Adipocyte (in vitro differentiated cells): ENCODE data around the gene CCNDBP1.
A peak's percentile ranks its signal among the peaks of the same experiment; 100 is the strongest.

Experiments
- DNase-seq: peaks from one replicate; pipeline ENCODE4 v3.0.0-alpha.2; 2015; ENCODE audit warnings: low read depth
- H3K27me3 ChIP-seq: replicated peaks from 2 replicates; pipeline ENCODE4 v1.7.0; 2013; ENCODE audit warnings: mild to moderate bottlenecking, low read length, moderate library complexity; ENCODE audit not compliant: control insufficient read depth, insufficient read depth
- H3K36me3 ChIP-seq: 2 replicates; pipeline ENCODE4 v1.7.0; 2013; ENCODE audit warnings: low read length, mild to moderate bottlenecking, moderate library complexity; ENCODE audit not compliant: control insufficient read depth, insufficient read depth, severe bottlenecking
- H3K4me1 ChIP-seq: 2 replicates; pipeline ENCODE4 v1.7.0; 2013; ENCODE audit warnings: mild to moderate bottlenecking, low read length, moderate library complexity; ENCODE audit not compliant: control insufficient read depth, insufficient read depth
- H3K4me3 ChIP-seq: 2 replicates; pipeline ENCODE4 v1.7.0; 2013; ENCODE audit warnings: mild to moderate bottlenecking, low read length, moderate library complexity
- H3K9ac ChIP-seq: 2 replicates; pipeline ENCODE4 v1.7.0; 2013; ENCODE audit warnings: mild to moderate bottlenecking, low read length, moderate library complexity
- H3K9me3 ChIP-seq: 2 replicates; pipeline ENCODE4 v1.7.0; 2013; ENCODE audit warnings: mild to moderate bottlenecking, low read length, moderate library complexity; ENCODE audit not compliant: control insufficient read depth

The CCNDBP1 gene

GRCh38 chr15:43237842-43238470 is 52.8 kb downstream of the CCNDBP1 start:
- no peak overlapping the region for H3K4me3 ChIP-seq
- H3K4me1 ChIP-seq = peaks cover 43% of the 10 kb centered on the region
- no peaks in the 10 kb centered on the region for H3K27me3 ChIP-seq

GRCh38 chr15:43238671-43239131 is 53.5 kb downstream of the CCNDBP1 start:
- DNase-seq = no peak
- H3K27me3 ChIP-seq = no peaks in the 10 kb centered on the region
- H3K4me3 ChIP-seq = no peak overlapping the region
- no peaks in the 10 kb centered on the region for H3K36me3 ChIP-seq
- peak overlapping the region; percentile 37 for H3K9ac ChIP-seq
- H3K4me1 ChIP-seq = peaks cover 37% of the 10 kb centered on the region
- H3K9me3 ChIP-seq = no peaks in the 10 kb centered on the region

More at GRCh38 chr15:43237842-43238470, 52.8 kb downstream of the CCNDBP1 start:
- peak overlapping the region; percentile 37 for H3K9ac ChIP-seq
- no peaks in the 10 kb centered on the region for H3K36me3 ChIP-seq
- DNase-seq = no peak
- no peaks in the 10 kb centered on the region for H3K9me3 ChIP-seq

GRCh38 chr15:43239732-43240491 is 54.7 kb downstream of the CCNDBP1 start:
- Histone ChIP-seq H3K9me3 (no peaks in the 10 kb centered on the region), H3K9ac (no peak overlapping the region), H3K27me3 (no peaks in the 10 kb centered on the region), H3K4me3 (no peak overlapping the region), H3K36me3 (no peaks in the 10 kb centered on the region), H3K4me1 (peaks cover 37% of the 10 kb centered on the region)
- no peak for DNase-seq

- Histone ChIP-seq H3K9me3 (no peaks in the 10 kb centered on the region), H3K9ac (peak overlapping the region; percentile 57), H3K36me3 (no peaks in the 10 kb centered on the region), H3K4me1 (peaks cover 33% of the 10 kb centered on the region), H3K27me3 (peaks cover 8% of the 10 kb centered on the region), H3K4me3 (peak overlapping the region; percentile 53)
- peak; percentile 27 for DNase-seq
Observed at GRCh38 chr15:43241100-43241499, 55.9 kb downstream of the CCNDBP1 start.

- no peak overlapping the region for H3K9ac ChIP-seq
- H3K27me3 ChIP-seq = peaks cover 13% of the 10 kb centered on the region
- DNase-seq = no peak
- peaks cover 30% of the 10 kb centered on the region for H3K4me1 ChIP-seq
- no peaks in the 10 kb centered on the region for H3K9me3 ChIP-seq
- no peaks in the 10 kb centered on the region for H3K36me3 ChIP-seq
- no peak overlapping the region for H3K4me3 ChIP-seq
Observed at GRCh38 chr15:43242616-43243015, 57.4 kb downstream of the CCNDBP1 start.

- H3K36me3 ChIP-seq = no peaks in the 10 kb centered on the region
- DNase-seq = no peak
- H3K9ac ChIP-seq = no peak overlapping the region
- no peak overlapping the region for H3K4me3 ChIP-seq
- H3K4me1 ChIP-seq = peaks cover 25% of the 10 kb centered on the region
- peaks cover 13% of the 10 kb centered on the region for H3K27me3 ChIP-seq
- H3K9me3 ChIP-seq = no peaks in the 10 kb centered on the region
Observed at GRCh38 chr15:43243020-43243645, 57.9 kb downstream of the CCNDBP1 start.

GRCh38 chr15:43244092-43244491 is 58.9 kb downstream of the CCNDBP1 start:
- H3K36me3 ChIP-seq = no peaks in the 10 kb centered on the region
- no peak overlapping the region for H3K9ac ChIP-seq
- no peaks in the 10 kb centered on the region for H3K9me3 ChIP-seq
- peaks cover 19% of the 10 kb centered on the region for H3K4me1 ChIP-seq
- DNase-seq = no peak
- peaks cover 13% of the 10 kb centered on the region for H3K27me3 ChIP-seq
- no peak overlapping the region for H3K4me3 ChIP-seq

GRCh38 chr15:43246261-43246774 is 61.1 kb downstream of the CCNDBP1 start:
- Histone ChIP-seq H3K4me3 (no peak overlapping the region), H3K9me3 (no peaks in the 10 kb centered on the region), H3K4me1 (peaks cover 6% of the 10 kb centered on the region), H3K27me3 (peaks cover 13% of the 10 kb centered on the region), H3K9ac (no peak overlapping the region), H3K36me3 (no peaks in the 10 kb centered on the region)
- DNase-seq = no peak
